Measurements from ENCODE around the gene PTBP3.

- TF ChIP-seq EZH2phosphoT487 (IDR thresholded peaks at IDR 0.05; ENCODE audit: insufficient read depth, low read depth) = no peak
- TF ChIP-seq EZH2 (IDR thresholded peaks at IDR 0.05; ENCODE audit: insufficient read depth, poor library complexity, severe bottlenecking) = no peak
Observed at GRCh38 chr9:112379177-112380101, 46.0 kb upstream of the PTBP3 start.
